22Rv1 (cell line): ENCODE data around the gene ACACB.

Experiments
- ZFX ChIP-seq: fragments of 450-650 bp; IDR thresholded peaks from 2 replicates; pipeline ENCODE4 v1.6.1; 2017; ENCODE audit warnings: antibody characterized with exemption, borderline replicate concordance
- TF ChIP-seq, protein P1 (sequence below): fragments of 450-650 bp; IDR thresholded peaks from 2 replicates; pipeline ENCODE4 v1.5.1; 2017; ENCODE audit warnings: mild to moderate bottlenecking

DNA sequence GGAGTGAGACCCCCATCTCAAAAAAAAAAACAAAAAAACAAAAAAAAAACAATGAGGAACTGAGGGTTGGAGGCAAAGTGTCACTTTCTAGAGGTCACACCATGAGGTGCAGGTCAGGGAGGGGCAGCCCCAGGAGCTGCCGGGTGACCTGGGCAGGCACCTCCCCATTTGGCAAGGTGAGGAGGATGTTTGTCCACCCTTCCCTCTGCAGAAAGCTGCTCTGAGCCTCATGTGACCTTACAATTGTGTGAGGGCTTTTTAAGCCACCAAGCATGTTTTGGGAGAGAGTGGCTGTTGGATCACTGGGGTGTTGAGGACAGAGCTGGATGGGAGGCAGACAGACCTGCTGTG is 143.1 kb downstream of the ACACB start:
- TF ChIP-seq, protein P1, sequence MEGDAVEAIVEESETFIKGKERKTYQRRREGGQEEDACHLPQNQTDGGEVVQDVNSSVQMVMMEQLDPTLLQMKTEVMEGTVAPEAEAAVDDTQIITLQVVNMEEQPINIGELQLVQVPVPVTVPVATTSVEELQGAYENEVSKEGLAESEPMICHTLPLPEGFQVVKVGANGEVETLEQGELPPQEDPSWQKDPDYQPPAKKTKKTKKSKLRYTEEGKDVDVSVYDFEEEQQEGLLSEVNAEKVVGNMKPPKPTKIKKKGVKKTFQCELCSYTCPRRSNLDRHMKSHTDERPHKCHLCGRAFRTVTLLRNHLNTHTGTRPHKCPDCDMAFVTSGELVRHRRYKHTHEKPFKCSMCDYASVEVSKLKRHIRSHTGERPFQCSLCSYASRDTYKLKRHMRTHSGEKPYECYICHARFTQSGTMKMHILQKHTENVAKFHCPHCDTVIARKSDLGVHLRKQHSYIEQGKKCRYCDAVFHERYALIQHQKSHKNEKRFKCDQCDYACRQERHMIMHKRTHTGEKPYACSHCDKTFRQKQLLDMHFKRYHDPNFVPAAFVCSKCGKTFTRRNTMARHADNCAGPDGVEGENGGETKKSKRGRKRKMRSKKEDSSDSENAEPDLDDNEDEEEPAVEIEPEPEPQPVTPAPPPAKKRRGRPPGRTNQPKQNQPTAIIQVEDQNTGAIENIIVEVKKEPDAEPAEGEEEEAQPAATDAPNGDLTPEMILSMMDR: no peak
- TF ChIP-seq ZFX: no peak
